Prostate gland (tissue), 2 donors: ENCODE results near the gene LGI4.

Experiments
- POLR2A ChIP-seq: fragments of 450-650 bp; IDR thresholded peaks from one replicate; pipeline ENCODE4 v1.6.1; 2016; ENCODE audit warnings: antibody characterized with exemption, mild to moderate bottlenecking
- TF ChIP-seq, protein P1 (sequence below), 4 experiments: fragments of 200-600 bp in 2 of 4; fragments of 450-650 bp in 2 of 4; sonication (generic) in 2 of 4; IDR thresholded peaks; 1 replicate in 3 of 4; 2 replicates in 1 of 4; pipeline ENCODE4 v1.5.1; 2016 to 2019; ENCODE audit warnings: antibody characterized with exemption in 4 of 4, mild to moderate bottlenecking in 2 of 4, moderate library complexity in 2 of 4

DNA sequence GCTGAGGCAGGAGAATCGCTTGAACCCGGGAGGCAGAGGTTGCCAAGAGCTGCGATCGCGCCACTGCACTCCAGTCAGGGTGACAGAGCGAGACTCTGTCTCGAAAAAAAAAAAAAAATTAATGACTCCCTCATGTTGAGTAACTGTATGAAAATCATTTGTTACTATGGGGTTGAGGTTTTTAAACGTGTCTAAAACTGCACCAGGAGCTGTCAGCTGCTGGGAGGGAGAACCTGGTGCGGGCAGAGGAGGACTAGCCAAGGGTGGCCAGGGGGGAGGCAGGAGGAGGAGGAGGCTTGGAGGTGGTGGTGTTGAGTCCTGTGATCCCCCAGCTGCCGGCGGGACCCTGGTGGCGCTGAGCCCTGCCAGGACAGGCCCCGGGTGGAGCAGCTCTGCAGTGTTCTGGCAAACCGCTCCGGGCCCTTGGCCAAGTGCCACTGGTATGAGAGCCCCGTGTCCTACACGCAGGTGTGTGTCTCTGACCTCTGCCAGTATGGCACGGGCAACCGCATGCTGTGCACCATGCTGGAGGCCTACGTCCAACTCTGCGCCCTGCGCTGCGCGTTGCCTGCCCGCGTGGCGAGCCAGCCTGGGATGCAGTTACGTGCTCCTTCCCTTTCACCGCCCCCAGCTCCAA is 36.3 kb downstream of the LGI4 start:
- no peak for TF ChIP-seq POLR2A
- TF ChIP-seq, protein P1, sequence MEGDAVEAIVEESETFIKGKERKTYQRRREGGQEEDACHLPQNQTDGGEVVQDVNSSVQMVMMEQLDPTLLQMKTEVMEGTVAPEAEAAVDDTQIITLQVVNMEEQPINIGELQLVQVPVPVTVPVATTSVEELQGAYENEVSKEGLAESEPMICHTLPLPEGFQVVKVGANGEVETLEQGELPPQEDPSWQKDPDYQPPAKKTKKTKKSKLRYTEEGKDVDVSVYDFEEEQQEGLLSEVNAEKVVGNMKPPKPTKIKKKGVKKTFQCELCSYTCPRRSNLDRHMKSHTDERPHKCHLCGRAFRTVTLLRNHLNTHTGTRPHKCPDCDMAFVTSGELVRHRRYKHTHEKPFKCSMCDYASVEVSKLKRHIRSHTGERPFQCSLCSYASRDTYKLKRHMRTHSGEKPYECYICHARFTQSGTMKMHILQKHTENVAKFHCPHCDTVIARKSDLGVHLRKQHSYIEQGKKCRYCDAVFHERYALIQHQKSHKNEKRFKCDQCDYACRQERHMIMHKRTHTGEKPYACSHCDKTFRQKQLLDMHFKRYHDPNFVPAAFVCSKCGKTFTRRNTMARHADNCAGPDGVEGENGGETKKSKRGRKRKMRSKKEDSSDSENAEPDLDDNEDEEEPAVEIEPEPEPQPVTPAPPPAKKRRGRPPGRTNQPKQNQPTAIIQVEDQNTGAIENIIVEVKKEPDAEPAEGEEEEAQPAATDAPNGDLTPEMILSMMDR (IDR thresholded peaks at IDR 0.05): no peak
